ENCODE data around the gene AGGF1.

GRCh38 chr5:77006124-77006523 lies 24.1 kb upstream of the AGGF1 start:
- TF ChIP-seq CTCF (IDR thresholded peaks at IDR 0.05; ENCODE audit: low read length) (no peak), EZH2 (IDR thresholded peaks at IDR 0.05; ENCODE audit: borderline replicate concordance, low read length) (no peak)

Data from OCI-LY1 (cell line).